GM19324 (cell line): ENCODE data around the gene CCDC30.

Source experiments
- ATAC-seq: cut with Tn5 transposase; IDR thresholded peaks from one replicate; pipeline ENCODE4 v1.9.1; 2021; ENCODE audit warnings: mild to moderate bottlenecking, moderate library complexity; ENCODE audit not compliant: unreplicated experiment, low FRiP score

Gene CCDC30

DNA sequence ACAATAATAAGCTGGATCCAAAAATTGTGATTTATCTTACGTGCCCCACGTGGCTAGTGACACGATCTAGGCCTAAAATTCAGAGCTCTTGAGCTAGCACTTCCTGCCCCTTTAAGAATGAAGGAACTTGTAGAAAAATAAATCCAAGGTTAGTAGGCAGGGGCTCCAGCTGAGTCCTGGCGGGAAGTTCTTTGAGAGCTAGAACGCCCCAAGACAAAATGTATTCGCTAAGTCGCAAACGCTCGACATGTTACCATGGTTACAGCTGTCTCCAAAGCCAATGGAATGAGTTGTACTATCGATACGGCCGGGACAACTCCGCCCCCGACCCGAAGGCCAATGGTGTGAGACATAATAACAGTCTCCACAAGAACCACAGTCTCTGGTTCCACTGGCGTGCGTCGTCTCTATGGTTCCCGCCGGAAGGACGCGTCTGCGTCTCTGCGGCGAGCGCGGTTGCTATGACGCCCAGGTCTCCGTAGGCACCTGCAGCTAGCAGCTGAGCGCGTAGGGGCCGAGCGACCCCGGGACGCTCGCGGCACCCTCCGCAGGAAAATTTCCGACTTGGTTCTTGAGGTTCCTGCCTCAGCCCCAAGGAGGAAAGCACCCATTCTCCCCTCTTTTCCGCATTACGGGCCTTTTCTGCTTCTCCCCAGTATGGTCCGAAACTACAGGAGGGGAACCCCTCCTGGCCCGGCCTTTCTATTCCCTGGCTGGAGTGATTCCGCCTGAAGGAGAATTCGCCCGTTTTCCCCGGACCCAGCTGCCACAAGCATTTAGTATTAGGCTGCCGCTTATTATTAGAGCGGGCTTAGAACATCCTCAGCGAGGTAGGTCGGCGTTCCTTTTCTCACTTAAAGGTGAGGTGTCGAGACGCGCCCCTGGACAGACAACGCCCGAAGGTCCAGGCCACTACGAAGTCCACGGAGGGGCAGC lies at the start of gene CCDC30:
CCDC30 (plus strand) TSS at position 459 of the 936 bp plus-strand sequence. CDS start 17,266 bp downstream, outside the sequence.
- peak; percentile 99 for ATAC-seq

DNA sequence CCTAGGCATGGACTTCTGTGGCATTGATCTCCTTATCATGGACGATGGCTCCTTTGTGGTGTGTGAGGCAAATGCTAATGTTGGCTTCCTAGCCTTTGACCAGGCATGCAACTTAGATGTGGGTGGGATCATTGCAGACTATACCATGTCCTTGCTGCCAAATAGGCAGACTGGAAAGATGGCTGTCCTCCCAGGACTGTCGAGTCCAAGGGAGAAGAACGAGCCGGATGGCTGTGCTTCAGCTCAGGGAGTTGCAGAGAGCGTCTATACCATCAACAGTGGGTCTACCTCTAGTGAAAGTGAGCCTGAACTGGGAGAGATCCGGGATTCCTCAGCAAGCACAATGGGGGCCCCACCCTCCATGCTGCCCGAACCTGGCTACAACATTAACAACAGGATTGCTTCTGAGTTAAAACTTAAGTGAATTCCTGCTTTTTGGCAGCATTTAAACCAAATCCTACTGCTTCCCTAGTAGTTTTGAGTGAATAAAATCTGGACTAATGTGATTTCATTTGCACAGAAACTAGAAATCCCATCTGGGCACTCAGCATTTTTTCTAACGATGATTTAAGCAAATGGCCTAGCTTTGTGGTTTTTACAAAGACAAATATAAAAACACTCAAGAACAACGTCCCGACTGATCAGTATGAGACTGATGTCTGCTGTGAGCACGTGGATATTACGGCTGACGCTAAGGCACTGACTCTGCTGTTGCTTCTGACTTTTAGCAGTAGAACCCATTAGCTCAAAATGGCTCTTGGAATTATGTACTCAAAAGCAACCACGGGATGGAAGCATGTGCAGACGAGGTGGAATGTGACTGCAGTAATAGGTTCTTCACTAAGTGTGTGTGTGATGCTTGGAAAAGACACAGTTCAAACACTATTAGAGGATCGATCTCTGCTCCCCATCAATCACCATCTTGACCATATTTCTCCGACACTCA lies 48.3 kb upstream of the CCDC30 start:
- no peak for ATAC-seq

DNA sequence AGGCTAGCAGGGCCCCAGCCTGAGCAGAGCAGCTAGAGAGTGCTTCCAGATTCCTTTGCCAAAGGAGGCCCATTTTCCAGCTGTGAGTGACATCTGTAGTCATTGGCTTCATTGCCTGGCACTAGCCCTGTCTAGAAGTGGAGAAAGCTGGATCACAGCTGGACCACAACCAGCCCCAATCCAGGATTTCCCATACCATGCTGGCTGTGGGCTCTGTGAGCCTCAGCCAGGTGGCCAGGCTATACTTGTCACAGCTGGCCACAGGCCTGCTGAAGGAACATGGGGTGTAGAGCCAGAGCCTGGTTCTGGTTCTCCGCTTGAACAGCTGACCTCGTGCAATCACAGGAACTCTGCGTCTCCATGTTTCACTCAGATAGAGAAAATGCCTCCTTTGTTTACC lies 45.9 kb upstream of the CCDC30 start:
- ATAC-seq: no peak

DNA sequence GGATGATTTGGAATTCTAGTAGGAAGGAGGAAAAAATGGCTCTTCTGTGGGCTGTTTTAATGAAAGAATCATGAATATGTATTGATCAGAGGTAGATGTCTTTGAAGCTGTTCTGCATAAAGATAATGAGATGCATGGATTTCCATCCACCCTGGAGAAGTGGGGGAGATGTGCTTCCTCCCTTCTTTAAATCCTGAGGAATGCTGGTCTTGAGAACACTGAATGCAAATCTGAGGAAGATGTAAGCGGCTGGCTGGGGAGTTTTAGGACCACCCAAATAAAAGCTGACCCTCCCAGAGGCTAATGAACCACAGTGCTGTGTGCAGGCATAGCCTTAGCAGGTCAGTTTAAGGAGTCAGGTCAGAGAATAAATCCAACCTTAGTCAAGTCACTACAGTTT lies 44.6 kb upstream of the CCDC30 start:
- ATAC-seq: no peak

DNA sequence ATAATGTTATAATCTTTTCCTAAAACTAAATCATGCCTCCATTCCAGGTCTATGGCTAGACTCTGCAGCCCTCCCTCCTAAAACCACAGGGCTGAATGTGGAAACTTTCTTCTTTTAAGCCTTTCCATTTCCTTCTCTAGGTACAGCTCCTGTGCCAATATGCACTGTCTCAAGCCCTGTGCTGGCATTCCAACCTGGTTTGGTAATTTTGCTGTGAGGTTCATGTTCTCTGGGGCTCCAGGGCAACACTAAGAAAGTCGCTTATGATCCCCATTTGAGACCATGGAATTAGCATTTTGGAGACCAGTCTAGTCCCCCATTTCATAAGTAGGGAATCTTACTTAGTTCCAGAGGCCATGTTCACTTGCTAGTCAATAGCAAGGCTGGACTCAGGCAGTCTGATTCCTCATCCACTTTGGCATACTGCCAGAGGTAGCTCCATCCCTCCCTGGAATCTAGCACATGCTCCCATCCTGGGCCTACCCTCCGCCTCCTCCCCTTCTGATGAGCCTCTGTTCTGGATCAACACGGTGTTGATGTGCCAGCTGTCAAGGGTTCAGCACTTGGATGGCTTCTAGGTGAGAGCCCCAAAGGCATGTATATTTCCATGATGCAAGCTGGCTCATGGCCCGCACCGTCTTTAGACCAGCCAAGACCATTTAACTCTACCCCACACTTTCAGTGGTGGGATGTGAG lies 43.8 kb upstream of the CCDC30 start:
- no peak for ATAC-seq

DNA sequence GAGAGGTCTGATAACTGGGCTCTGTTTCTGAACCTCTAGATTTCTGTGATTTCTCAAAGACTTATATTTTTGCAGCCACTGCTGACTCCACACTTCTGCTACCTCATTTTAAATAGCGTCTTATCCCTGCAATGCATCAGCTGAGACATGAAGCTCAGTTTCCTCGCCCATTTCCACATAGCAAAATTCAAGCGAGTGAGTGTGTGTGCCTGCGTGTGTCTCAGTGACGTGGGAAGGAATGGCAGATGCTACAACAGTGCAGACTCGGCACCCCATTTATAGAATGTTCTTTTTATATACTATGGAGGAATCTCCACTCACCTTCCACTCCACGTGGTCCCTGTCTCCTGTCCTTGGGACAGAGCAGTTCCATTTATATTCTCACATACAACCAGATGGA lies 43.0 kb upstream of the CCDC30 start:
- no peak for ATAC-seq

DNA sequence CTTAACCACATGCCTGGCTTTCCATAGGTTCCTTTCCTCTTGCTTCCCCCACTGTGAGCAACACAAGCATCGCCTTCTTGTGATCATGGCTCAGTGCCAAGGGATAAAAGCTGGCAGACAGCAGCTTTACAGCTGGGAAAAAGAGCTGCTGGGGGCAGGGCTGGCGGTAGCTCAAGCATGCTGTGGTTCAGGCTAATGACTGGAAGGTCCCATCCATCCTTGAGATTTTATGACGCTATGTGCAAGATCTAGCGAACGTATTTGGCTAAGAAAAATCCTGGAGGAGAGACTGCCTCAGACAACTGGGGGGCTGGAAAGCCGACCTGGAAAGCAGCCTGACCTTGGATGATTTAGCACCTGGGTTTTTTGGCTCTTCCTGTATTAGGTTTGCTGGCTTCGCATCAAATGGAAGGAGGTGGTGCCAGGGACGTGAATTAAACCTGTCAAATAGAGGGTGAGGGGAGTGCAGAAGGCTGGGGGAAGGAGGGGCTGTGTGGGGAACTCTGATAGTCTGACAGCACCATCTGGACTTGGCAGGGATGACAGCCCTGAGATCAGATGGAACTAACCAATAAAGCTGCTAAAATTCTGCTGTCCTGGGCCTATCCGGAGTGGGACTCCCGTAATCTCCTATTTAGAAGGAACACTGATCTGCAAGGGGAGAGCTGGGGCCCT lies 42.0 kb upstream of the CCDC30 start:
- no peak for ATAC-seq

DNA sequence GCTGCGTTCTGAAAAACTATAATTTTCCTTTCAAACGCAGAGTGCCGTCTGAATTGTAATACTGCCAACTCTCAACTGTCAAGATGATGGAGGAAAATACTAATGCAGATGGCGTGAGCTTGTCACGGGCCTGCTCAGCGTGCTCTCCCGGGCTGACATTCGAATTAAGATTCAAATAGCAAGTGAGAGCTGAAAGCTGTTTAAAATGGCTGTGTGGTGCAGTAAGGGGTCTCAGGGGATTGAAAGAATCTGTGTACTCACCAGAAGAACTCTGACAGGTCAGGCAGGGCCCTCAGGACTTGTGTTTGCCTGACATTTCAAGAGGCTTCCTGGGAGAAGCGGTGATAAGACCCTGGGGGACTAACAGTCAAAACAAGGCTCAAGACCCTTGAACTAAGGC lies 40.3 kb upstream of the CCDC30 start:
- no peak for ATAC-seq

DNA sequence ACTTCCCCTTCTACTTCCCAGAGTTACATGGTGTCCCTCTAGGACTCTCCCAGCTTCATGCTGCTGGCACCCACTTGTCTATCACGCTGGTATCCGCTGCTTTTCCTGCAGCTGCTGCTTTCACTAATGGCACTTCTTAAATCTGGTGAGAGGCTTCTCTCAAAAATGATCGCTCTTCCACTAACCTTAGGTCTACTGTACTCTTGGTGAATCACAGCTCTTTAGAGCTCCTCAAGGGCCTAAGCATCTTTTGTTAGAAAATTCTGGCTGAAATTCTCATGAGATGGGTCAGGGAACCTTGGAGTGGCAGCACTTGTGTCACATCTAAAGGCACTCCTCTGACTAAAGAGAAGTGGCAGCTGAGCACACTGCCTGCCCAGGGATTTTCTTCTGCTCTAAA lies 39.4 kb upstream of the CCDC30 start:
- ATAC-seq: no peak

DNA sequence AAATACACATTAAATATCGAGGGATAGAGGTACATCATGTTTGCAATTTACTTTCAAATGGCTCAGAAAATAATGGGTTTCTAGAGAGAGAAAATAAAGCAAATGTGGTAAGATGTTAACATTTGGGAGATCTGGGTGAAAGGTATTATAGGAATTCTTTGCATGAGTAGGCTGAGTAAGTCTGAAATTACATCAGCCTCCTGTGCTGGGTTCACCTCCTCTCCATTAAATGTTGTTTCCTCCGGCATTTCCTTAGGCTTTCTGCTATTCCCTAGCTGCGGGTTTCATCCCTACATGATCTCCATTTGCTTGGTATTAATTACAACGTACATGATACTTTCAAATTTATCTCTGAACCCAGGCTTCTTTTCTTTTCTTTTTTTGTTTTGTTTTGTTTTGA lies 38.9 kb upstream of the CCDC30 start:
- no peak for ATAC-seq

DNA sequence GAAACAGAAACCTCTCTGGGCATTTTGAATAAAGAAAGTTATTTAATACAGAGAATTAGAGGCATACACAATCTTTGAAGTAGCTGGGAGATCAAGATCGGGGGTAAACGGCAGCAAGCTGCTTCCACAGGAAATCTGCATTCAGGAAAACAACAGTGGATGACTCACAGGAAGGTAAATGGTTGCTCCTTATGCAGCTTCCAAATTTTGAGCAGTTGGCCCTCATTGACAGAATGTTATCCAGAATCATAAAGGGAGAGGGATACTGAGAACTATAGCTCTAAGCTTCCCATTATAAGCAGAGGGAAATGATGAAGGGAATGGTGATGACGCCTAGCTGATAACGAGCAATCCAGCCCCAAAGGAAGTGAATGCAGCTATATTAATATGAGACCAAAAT lies 35.8 kb upstream of the CCDC30 start:
- ATAC-seq: no peak

DNA sequence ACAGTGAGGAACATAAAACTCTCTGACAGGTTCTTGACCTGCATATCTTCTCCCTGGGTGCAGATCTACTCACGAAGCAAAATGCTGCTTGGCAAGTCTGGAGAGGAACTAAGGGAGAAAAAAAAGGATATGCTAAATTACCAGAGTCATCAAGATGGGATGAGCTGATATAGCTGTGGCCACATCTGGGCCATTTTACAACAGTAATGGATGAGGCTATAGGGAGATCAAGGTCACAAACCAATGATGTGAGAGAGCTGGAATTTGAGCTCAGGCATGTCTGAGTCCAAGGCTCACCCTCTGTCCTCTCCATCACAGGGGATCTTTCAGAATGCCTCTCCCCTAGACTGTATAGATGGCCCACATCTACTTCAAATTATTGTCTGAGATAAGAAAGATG lies 33.5 kb upstream of the CCDC30 start:
- no peak for ATAC-seq

DNA sequence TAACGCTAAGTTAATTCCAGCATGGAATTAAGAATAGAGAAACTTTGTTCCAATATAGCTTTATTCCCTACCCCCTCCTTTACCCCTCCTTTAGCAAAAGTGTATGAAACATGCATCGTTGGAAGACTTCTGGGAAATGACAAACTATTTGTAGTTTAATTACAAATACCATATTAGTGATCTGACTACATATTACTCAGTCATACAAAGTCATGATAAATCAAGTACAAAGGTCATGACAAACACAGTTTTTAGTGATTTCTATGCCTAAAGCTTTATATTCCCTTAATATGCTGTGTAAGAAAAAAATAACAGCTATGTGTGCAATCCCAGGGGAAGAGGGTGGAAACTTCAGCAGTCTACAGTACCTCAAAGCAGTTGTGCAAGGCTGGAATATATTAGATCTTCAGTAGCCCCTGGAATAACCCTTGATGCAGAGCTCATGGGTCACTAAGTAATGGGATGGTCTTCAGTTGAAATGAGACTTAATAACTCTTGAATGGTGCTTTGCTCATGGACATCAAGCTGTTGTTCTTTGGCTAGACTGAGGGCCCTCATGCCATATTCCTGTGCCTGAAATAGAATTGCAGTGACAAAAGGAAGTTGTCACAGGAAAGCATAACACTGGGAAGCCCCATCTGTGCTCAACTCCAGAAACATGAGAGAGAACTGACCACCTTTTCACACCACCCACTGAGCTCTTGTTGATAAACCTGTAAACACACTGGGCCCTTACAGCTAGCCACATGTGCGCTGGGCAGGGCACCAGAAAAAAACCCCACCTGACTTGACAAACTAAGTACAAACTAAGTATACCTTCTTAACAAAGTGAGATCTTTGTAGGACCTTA lies 32.6 kb upstream of the CCDC30 start:
- ATAC-seq: no peak

DNA sequence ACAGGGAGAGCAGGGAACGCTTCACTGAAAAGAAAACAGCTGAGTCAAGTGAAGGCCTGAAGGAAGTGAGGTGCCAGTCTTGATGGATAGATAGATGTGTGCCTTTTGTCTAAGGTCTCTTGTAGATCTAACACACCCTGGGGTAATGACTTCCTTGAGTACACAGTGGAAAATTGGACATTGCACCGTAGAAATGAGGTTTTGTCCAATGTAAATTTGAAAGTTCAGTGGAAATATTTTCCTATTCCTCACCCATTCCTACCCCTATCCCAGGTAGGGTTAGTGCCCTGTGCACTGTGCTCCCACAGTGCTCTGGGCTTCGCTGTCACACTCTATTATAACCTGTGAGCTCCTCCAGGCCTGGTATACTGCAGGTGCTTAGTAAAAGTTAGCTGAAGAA lies 31.6 kb upstream of the CCDC30 start:
- no peak for ATAC-seq

DNA sequence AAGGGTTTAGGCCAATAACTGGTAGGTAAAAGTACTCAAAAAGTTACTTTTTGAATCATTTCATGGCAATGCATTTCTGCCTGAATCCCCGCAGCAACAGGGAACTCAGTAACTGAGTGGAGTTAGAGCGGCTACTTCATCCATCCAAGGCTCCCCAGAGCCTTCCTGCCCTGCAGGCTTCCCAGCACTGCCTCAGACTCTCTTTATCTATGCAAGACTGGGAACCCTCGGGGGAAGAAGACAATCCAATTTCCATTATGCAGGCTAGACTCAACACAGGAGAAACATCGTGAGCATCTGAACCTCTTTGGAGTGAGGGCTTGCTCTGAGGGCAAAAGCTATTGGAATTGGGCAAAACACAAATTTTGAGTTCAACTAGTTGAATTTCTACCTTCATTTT lies 30.4 kb upstream of the CCDC30 start:
- no peak for ATAC-seq

DNA sequence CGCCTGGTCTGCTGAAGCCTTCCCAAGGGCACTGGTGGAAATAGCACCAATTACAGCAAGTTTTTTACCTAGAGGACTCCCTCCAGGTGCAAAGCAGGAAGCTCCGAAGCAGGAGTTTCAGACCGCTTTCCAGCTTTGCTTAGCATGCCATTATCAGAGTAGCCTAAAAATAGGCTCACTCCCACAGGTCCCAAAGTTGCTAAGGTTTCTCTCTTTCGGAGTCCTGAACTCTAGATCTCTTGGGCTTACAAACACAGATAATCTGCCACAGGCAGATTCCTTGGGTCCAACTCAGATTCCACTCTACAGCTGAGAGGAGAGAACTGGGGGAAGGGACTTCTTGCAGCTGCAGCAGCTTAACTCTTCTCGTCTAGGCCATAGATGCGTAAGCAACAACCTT lies 29.7 kb upstream of the CCDC30 start:
- ATAC-seq: no peak

DNA sequence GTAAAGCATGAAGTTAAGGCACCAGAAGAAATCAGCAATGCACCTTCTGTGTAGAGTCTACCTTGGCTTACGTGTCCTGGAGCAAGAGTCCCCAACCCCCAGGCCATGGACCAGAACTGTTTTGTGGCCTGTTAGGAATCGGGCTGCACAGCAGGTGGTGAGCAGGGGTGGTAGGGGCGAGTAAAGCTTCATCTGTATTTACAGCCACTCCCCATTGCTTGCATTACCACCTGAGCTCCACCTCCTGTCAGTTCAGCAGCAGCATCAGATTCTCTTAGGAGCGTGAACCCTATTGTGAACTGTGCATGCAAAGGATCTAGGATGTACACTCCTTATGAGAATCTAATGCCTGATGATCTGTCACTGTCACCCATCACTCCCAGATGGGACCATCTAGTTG lies 28.7 kb upstream of the CCDC30 start:
- no peak for ATAC-seq

DNA sequence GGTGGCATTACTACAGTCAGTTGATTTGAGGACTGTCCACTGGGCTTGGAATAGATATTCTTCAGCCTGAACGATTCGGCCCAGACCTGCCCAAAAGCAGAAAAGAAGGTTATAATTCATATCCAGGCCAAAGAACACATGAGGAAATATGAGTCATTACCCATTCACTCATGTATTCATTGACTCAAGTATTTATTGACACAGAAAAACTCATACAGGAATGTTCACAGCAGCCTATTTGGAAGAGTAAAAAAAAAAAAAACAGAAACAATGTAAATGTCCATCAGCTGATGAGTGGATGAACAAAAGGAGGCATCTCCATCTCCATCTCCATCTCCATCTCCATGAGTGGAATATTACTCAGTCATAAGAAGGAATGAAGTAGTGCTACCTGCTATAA lies 23.1 kb upstream of the CCDC30 start:
- no peak for ATAC-seq

DNA sequence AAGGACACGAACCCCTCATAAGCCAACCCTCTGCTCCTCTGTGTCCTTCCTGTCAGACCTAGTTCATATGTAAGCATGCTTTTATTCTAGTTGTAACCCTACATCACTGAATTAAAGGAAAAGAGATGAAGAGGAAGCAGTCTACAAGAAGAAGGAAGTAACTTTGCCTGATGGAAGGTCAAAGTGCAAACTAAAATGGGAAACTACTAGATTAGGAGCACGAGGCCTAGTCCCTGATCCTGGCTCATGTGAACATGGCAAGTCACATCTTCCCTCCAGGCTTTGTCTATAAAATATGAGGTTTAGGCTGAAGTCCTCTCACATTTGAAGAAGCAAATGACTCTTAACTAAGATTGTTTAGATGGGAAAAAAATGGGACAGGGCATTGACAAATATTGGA lies 20.4 kb upstream of the CCDC30 start:
- ATAC-seq: no peak
